Measurements from ENCODE around the gene ASXL3. TPM values are rescaled to one million over a fixed set of nuclear protein-coding genes. Genes with fewer than 3 reads are reported as not detected.

The ASXL3 gene
- total and polyA plus RNA-seq, 2 donors, result 1.1 to 16.8 TPM

DNA sequence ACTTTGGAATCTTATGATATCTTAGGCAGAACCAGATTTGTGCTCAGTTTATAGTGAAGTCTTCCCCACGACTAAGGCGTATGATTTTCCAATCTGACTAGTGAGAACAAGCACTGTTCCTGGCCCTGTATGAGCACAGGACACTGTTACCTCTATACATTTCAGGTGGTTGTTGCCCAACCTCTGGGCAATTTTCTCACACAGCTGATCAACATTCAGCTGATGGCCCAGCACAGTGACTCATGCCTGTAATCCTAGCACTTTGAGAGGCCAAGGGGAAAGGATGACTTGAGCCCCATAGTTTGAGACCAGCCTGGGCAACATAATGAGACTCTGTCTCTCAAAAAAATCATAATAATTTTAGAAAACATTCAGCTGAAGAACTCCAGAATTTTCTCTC lies 119.5 kb downstream of the ASXL3 start:
- H3K27ac ChIP-seq (ENCODE audit: low read depth), result no peak overlapping the region
- WGBS, result 48% methylated on average over 2 of the region's 2 CpGs
- H3K4me3 ChIP-seq (ENCODE audit: low read depth, low read length), result no peak overlapping the region

DNA sequence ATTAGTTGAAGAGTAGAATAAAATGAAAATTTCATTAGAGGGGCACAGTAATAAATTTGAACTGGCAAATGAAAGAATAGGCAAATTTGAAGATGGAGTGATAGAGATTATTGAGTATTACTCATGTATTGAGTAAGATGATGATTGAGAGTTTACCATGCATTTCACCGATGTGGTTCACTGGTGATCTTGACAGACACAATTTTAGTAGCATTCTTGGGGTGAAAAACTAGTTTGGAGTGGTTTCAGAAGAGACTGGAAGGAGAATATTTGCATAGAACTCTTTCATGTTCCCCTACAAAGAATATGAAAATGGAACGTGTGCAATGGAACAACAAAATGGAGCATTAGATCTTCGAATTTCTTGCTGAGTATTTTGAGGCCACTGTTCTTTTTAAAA lies 121.4 kb downstream of the ASXL3 start:
- no peak for DNase-seq (ENCODE audit: extremely low spot score)
- H3K36me3 ChIP-seq (ENCODE audit: insufficient read depth), result no peaks in the 10 kb centered on the region
- 76% methylated on average over 3 of the region's 3 CpGs for WGBS

More for the DNA sequence above, 119.5 kb downstream of the ASXL3 start:
- DNase-seq (ENCODE audit: extremely low spot score), result no peak
- Histone ChIP-seq H3K36me3 (ENCODE audit: insufficient read depth) (no peaks in the 10 kb centered on the region), H3K4me1 (ENCODE audit: insufficient read depth) (no peaks in the 10 kb centered on the region)

GRCh38 chr18:33700513-33700976 lies 122.5 kb downstream of the ASXL3 start:
- WGBS, result 93% methylated on average over 3 of the region's 3 CpGs
- no peak overlapping the region for H3K4me3 ChIP-seq (ENCODE audit: low read depth, low read length)
- H3K36me3 ChIP-seq (ENCODE audit: insufficient read depth), result no peaks in the 10 kb centered on the region
- no peaks in the 10 kb centered on the region for H3K4me1 ChIP-seq (ENCODE audit: insufficient read depth)
- DNase-seq (ENCODE audit: extremely low spot score), result no peak
- no peak overlapping the region for H3K27ac ChIP-seq (ENCODE audit: low read depth)

More for the DNA sequence above, 121.4 kb downstream of the ASXL3 start:
- Histone ChIP-seq H3K4me1 (ENCODE audit: insufficient read depth) (no peaks in the 10 kb centered on the region), H3K27ac (ENCODE audit: low read depth) (no peak overlapping the region), H3K4me3 (ENCODE audit: low read depth, low read length) (no peak overlapping the region)

- DNase-seq (ENCODE audit: extremely low spot score), result no peak
- H3K27ac ChIP-seq (ENCODE audit: low read depth), result no peak overlapping the region
- no peak overlapping the region for H3K4me3 ChIP-seq (ENCODE audit: low read depth, low read length)
- WGBS, result 100% methylated on average over 1 of the region's 1 CpG
- H3K4me1 ChIP-seq (ENCODE audit: insufficient read depth), result no peaks in the 10 kb centered on the region
- H3K36me3 ChIP-seq (ENCODE audit: insufficient read depth), result no peaks in the 10 kb centered on the region
Measured at GRCh38 chr18:33702625-33703024, 124.6 kb downstream of the ASXL3 start.

DNA sequence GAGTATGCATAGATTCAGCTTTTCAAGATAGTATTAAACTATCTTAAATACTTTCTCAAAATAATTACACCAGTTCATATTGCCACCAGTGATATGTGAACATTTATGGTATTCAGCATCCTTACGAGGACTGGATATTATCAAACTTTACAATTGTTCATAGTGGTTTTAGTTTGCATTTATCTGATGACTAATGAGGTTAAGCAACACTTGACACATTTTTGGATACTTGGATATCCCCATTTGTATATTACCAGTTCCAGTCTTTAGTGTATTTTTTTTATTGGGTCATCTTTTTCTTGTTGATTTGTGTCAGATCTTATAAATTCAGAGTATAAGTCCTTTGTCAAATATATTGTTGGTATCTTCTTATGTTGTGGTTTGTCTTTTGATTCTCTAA lies 128.4 kb downstream of the ASXL3 start:
- Histone ChIP-seq H3K27ac (ENCODE audit: low read depth) (no peak overlapping the region), H3K36me3 (ENCODE audit: insufficient read depth) (no peaks in the 10 kb centered on the region), H3K4me1 (ENCODE audit: insufficient read depth) (no peaks in the 10 kb centered on the region), H3K4me3 (ENCODE audit: low read depth, low read length) (no peak overlapping the region)
- WGBS, result 30% methylated on average over 1 of the region's 1 CpG
- DNase-seq (ENCODE audit: extremely low spot score), result no peak

- no peaks in the 10 kb centered on the region for H3K36me3 ChIP-seq (ENCODE audit: insufficient read depth)
- H3K4me3 ChIP-seq (ENCODE audit: low read depth, low read length), result no peak overlapping the region
- 92% methylated on average over 1 of the region's 1 CpG for WGBS
- no peak overlapping the region for H3K27ac ChIP-seq (ENCODE audit: low read depth)
- H3K4me1 ChIP-seq (ENCODE audit: insufficient read depth), result no peaks in the 10 kb centered on the region
- DNase-seq (ENCODE audit: extremely low spot score), result no peak
Measured at GRCh38 chr18:33708876-33709275, 130.9 kb downstream of the ASXL3 start.

- WGBS, result 86% methylated on average over 2 of the region's 2 CpGs
- Histone ChIP-seq H3K36me3 (ENCODE audit: insufficient read depth) (no peaks in the 10 kb centered on the region), H3K27ac (ENCODE audit: low read depth) (no peak overlapping the region), H3K4me3 (ENCODE audit: low read depth, low read length) (no peak overlapping the region), H3K4me1 (ENCODE audit: insufficient read depth) (no peaks in the 10 kb centered on the region)
- DNase-seq (ENCODE audit: extremely low spot score), result no peak
Measured at GRCh38 chr18:33710269-33710668, 132.2 kb downstream of the ASXL3 start.

DNA sequence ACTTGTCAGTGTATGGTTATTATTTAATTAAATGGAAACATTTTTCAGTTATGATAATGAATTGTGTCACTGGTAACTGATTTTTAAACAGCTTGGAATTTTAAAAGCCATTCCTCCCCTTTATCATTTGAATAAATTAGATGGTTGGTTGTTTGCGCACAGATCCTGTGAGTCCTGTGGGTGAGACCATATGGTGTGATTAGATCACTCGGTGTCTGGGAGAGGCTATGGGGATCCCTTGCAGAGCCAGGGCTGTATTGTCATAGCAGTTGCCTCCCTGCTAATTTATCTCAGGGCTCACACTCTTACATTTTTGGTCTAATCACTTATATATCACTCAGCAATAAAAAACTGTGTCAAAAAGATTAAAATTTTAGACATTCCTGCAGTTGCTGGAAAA lies 133.5 kb downstream of the ASXL3 start:
- no peak for DNase-seq (ENCODE audit: extremely low spot score)
- Histone ChIP-seq H3K4me1 (ENCODE audit: insufficient read depth) (no peaks in the 10 kb centered on the region), H3K4me3 (ENCODE audit: low read depth, low read length) (no peak overlapping the region), H3K36me3 (ENCODE audit: insufficient read depth) (no peaks in the 10 kb centered on the region), H3K27ac (ENCODE audit: low read depth) (no peak overlapping the region)
- 83% methylated on average over 2 of the region's 2 CpGs for WGBS

DNA sequence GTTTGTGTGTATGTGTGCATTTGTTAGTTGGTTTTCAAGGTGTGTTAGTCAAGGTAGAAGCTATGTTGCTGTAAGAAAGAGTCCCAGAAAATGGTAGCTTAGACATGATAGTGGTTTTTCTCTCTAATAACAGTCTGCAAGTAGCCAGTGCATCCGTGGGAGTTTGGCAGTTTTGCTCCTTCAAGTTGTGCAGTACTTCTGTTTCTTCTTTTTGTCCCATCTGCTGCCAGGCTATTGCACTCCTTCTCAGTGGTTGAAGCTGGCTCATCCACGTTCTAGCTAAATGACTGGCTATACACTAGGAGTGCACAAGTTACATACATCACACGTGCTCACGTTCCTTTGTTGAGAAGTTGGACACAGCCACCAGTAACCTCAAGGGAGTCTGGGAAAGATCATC lies 134.7 kb downstream of the ASXL3 start:
- DNase-seq (ENCODE audit: extremely low spot score), result no peak
- Histone ChIP-seq H3K36me3 (ENCODE audit: insufficient read depth) (no peaks in the 10 kb centered on the region), H3K4me3 (ENCODE audit: low read depth, low read length) (no peak overlapping the region), H3K27ac (ENCODE audit: low read depth) (no peak overlapping the region), H3K4me1 (ENCODE audit: insufficient read depth) (no peaks in the 10 kb centered on the region)
- 78% methylated on average over 4 of the region's 4 CpGs for WGBS

GRCh38 chr18:33716061-33716683 lies 138.2 kb downstream of the ASXL3 start:
- H3K27ac ChIP-seq (ENCODE audit: low read depth), result no peak overlapping the region
- WGBS, result 83% methylated on average over 4 of the region's 4 CpGs
- no peak for DNase-seq (ENCODE audit: extremely low spot score)
- no peak overlapping the region for H3K4me3 ChIP-seq (ENCODE audit: low read depth, low read length)
- H3K4me1 ChIP-seq (ENCODE audit: insufficient read depth), result no peaks in the 10 kb centered on the region
- H3K36me3 ChIP-seq (ENCODE audit: insufficient read depth), result no peaks in the 10 kb centered on the region

- DNase-seq (ENCODE audit: extremely low spot score), result no peak
- Histone ChIP-seq H3K4me3 (ENCODE audit: low read depth, low read length) (no peak overlapping the region), H3K36me3 (ENCODE audit: insufficient read depth) (no peaks in the 10 kb centered on the region), H3K27ac (ENCODE audit: low read depth) (no peak overlapping the region), H3K4me1 (ENCODE audit: insufficient read depth) (no peaks in the 10 kb centered on the region)
- 92% methylated on average over 2 of the region's 2 CpGs for WGBS
Measured at GRCh38 chr18:33717339-33717738, 139.3 kb downstream of the ASXL3 start.

DNA sequence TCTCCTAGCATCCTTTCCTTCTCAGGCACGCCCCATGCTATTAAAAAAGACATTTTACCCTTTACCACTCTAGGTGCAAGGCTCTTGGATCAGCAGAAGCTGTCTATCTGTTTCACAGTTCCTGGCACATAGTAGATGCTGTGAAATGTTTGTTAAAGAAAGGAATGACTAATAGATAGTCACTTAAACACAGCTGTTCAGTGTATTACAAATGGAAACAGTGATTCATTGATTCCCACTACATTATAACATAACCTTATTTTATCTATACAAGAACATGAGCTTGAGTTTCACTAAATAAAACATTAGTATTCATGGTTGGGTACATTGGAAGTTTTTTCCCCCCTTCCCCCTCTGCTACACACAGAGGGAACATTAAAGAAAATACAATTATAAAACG lies 142.1 kb downstream of the ASXL3 start:
- no peaks in the 10 kb centered on the region for H3K36me3 ChIP-seq (ENCODE audit: insufficient read depth)
- no peak overlapping the region for H3K4me3 ChIP-seq (ENCODE audit: low read depth, low read length)
- DNase-seq (ENCODE audit: extremely low spot score), result no peak
- H3K27ac ChIP-seq (ENCODE audit: low read depth), result no peak overlapping the region
- no peaks in the 10 kb centered on the region for H3K4me1 ChIP-seq (ENCODE audit: insufficient read depth)
- 77% methylated on average over 2 of the region's 2 CpGs for WGBS

DNA sequence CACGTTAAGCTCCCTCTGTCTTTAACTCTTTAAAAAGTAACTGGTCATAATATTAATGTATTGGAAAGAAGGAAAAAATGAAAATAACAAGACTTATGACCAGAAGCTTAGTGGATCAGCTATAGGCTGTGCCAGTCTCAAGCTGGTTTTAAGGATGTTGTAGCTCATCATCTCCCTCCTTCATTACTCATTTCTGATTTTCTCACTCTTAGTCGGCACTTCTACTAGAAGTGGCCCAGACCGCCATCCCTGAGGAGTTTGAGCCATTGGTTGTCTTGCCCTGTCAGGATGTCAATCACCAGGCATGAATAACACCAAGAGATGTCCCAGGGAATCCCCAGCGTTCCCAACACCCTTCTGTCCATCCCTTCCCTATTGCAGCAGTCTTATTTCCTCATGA lies 151.5 kb downstream of the ASXL3 start:
- WGBS, result 93% methylated on average over 4 of the region's 4 CpGs

GRCh38 chr18:33733376-33733775 lies 155.4 kb downstream of the ASXL3 start:
- DNase-seq (ENCODE audit: extremely low spot score), result no peak
- Histone ChIP-seq H3K27ac (ENCODE audit: low read depth) (no peak overlapping the region), H3K4me3 (ENCODE audit: low read depth, low read length) (no peak overlapping the region), H3K36me3 (ENCODE audit: insufficient read depth) (no peaks in the 10 kb centered on the region), H3K4me1 (ENCODE audit: insufficient read depth) (no peaks in the 10 kb centered on the region)

More for the DNA sequence above, 151.5 kb downstream of the ASXL3 start:
- Histone ChIP-seq H3K36me3 (ENCODE audit: insufficient read depth) (no peaks in the 10 kb centered on the region), H3K27ac (ENCODE audit: low read depth) (no peak overlapping the region), H3K4me1 (ENCODE audit: insufficient read depth) (no peaks in the 10 kb centered on the region), H3K4me3 (ENCODE audit: low read depth, low read length) (no peak overlapping the region)
- DNase-seq (ENCODE audit: extremely low spot score), result no peak

DNA sequence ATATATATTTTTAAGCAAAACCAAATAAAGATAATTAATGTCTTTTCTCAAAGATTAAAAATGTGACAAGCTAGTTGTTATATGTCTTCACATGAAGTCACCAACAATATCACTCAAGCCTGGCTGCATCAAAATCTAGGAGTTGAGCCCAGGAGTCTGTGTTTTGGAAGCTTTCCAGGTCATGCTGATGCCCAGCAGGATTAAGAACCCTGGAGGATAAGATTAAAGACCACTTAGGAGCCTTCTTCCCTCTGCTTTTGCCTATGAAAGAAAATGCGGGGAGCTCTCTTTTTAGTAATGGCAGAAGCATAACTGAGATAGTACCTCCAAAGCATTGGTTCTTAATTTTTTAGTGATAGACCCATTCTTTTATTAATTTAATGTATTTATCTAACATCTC lies 157.4 kb downstream of the ASXL3 start:
- Histone ChIP-seq H3K4me1 (ENCODE audit: insufficient read depth) (no peaks in the 10 kb centered on the region), H3K36me3 (ENCODE audit: insufficient read depth) (no peaks in the 10 kb centered on the region), H3K27ac (ENCODE audit: low read depth) (no peak overlapping the region), H3K4me3 (ENCODE audit: low read depth, low read length) (no peak overlapping the region)
- no peak for DNase-seq (ENCODE audit: extremely low spot score)
- WGBS, result 82% methylated on average over 1 of the region's 1 CpG
